Keratinocyte (primary cell): ENCODE data around the gene EMX1. TPM values are rescaled to one million over a fixed set of nuclear protein-coding genes. Genes with fewer than 3 reads are reported as not detected.
A peak's percentile ranks its signal among the peaks of the same experiment; 100 is the strongest.

Source experiments
- DNase-seq: peaks from one replicate; pipeline ENCODE4 v3.0.0-alpha.2; 2011; ENCODE audit warnings: low read depth, missing footprints, low spot score
- FAIRE-seq: peaks from 2 replicates; lab custom pipeline; 2011; peaks lifted over from hg19 to GRCh38; lab: Jason Lieb, UNC
- H2AFZ ChIP-seq: 2 replicates; pipeline ENCODE4 v1.6.0; 2012; ENCODE audit warnings: low read length, control low read depth, inconsistent platforms; ENCODE audit not compliant: control insufficient read depth
- H3K27ac ChIP-seq: 2 replicates; pipeline ENCODE4 v1.5.1; 2011; ENCODE audit warnings: low read length; ENCODE audit not compliant: control insufficient read depth, insufficient read depth
- H3K27me3 ChIP-seq: 3 replicates; pipeline ENCODE4 v1.6.0; 2011; ENCODE audit warnings: low read length; ENCODE audit not compliant: control insufficient read depth, insufficient read depth; ENCODE audit errors: extremely low read depth
- H3K36me3 ChIP-seq, 2 experiments: 2 replicates in 1 of 2; 3 replicates in 1 of 2; pipeline ENCODE4 v1.5.1; 2011; ENCODE audit warnings: low read length in 2 of 2, mild to moderate bottlenecking in 1 of 2; ENCODE audit not compliant: control insufficient read depth in 2 of 2, insufficient read depth in 2 of 2; ENCODE audit errors: extremely low read depth in 1 of 2
- H3K4me1 ChIP-seq: 3 replicates; pipeline ENCODE4 v1.5.1; 2011; ENCODE audit warnings: low read length; ENCODE audit not compliant: control insufficient read depth, insufficient read depth; ENCODE audit errors: extremely low read depth
- H3K4me2 ChIP-seq: 3 replicates; pipeline ENCODE4 v1.6.0; 2011; ENCODE audit warnings: low read depth, low read length; ENCODE audit not compliant: control insufficient read depth, insufficient read depth; ENCODE audit errors: extremely low read depth
- H3K4me3 ChIP-seq, 3 experiments: fragments of 200-600 bp in 1 of 3; sonication (generic) in 1 of 3; 2 replicates in 2 of 3; 3 replicates in 1 of 3; pipeline ENCODE4 v1.5.1; 2011 to 2016; ENCODE audit warnings: low read length in 3 of 3, mild to moderate bottlenecking in 3 of 3, control low read depth in 2 of 3, inconsistent platforms in 1 of 3, low read depth in 1 of 3, mixed read lengths in 1 of 3, mixed run types in 1 of 3, moderate library complexity in 1 of 3; ENCODE audit not compliant: control insufficient read depth in 2 of 3, insufficient read depth in 2 of 3; ENCODE audit errors: extremely low read depth in 1 of 3
- H3K79me2 ChIP-seq: 2 replicates; pipeline ENCODE4 v1.6.0; 2012; ENCODE audit warnings: low read length; ENCODE audit not compliant: control insufficient read depth, insufficient read depth
- H3K9ac ChIP-seq: 3 replicates; pipeline ENCODE4 v1.6.0; 2011; ENCODE audit warnings: low read length; ENCODE audit not compliant: control insufficient read depth, insufficient read depth; ENCODE audit errors: extremely low read depth
- H3K9me1 ChIP-seq: 3 replicates; pipeline ENCODE4 v1.6.0; 2011; ENCODE audit warnings: low read length; ENCODE audit not compliant: control insufficient read depth, insufficient read depth; ENCODE audit errors: extremely low read depth
- H3K9me3 ChIP-seq: 2 replicates; pipeline ENCODE4 v1.5.1; 2012; ENCODE audit warnings: low read depth, low read length; ENCODE audit not compliant: control insufficient read depth
- H4K20me1 ChIP-seq: 3 replicates; pipeline ENCODE4 v1.6.0; 2011; ENCODE audit warnings: low read length; ENCODE audit not compliant: control insufficient read depth, insufficient read depth; ENCODE audit errors: extremely low read depth
- CTCF ChIP-seq, 3 experiments: IDR thresholded peaks in 1 of 3; conservative IDR thresholded peaks in 1 of 3; optimal IDR thresholded peaks in 1 of 3; 2 replicates in 2 of 3; 3 replicates in 1 of 3; pipeline versions ENCODE3 to v1.5.1; 2011; ENCODE audit warnings: low read length in 3 of 3, mild to moderate bottlenecking in 3 of 3, moderate library complexity in 2 of 3, control low read depth in 1 of 3, inconsistent platforms in 1 of 3; ENCODE audit not compliant: insufficient read depth in 2 of 3; ENCODE audit errors: extremely low read depth in 1 of 3
- EZH2 ChIP-seq: IDR thresholded peaks from one replicate; pipeline ENCODE4 v1.6.1; 2012; ENCODE audit warnings: inconsistent platforms, mild to moderate bottlenecking, low read length, moderate library complexity
- dilution Hi-C: fragments of 300-500 bp; cut with MboI; formaldehyde crosslinking; loops from one replicate; pipeline ENCODE4 v1.7.0; 2020; ENCODE audit warnings: low sequenced_read_pairs; ENCODE audit not compliant: extremely low pct_ligation_motif_present
- polyA plus RNA-seq, 5 experiments: library from polyadenylated mRNA; depleted of rRNA in 3 of 5; stranded (reverse) in 3 of 5; stranded (forward) in 1 of 5; unstranded in 1 of 5; fragments of >200 nt; gene quantifications; 1 replicate in 1 of 5; 2 replicates in 3 of 5; 3 replicates in 1 of 5; pipeline versions ENCODE4 v1.2.1 to v1.2.3, GENCODE V29; 2011 to 2012; ENCODE audit warnings: missing spikeins in 2 of 5, low read depth in 1 of 5, low replicate concordance in 1 of 5

Gene EMX1
- polyA plus RNA-seq, 1 donor (not counting 4 experiments of a cell fraction or from before 2014, with no cell fraction given), result not detected

DNA sequence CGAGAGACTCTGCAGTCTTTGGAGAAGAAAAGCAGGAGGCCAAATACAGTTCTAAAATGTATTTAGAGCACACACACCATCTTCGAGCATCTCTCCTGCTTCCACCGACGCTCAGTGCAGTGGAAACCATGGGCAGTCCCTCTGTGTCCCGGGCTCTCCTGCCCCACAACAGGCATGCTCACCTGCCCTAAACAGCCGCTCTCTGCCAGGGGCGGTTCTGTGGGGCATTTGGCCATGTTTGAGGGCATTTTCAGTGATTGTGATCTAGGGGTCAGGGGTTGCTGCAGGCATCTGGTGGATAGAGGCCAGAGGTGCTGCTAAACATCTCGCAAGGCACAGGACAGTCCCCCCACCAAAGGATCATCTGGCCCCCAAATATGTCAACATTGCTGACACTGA lies 55.8 kb downstream of the EMX1 start:
- Histone ChIP-seq H3K79me2 (no peaks in the 10 kb centered on the region), H3K4me3 (no peak overlapping the region), H3K9me3 (no peaks in the 10 kb centered on the region), H2AFZ (no peak overlapping the region), H3K27ac (no peak overlapping the region), H3K27me3 (no peaks in the 10 kb centered on the region), H3K36me3 (peaks cover 0 to 1% of the 10 kb centered on the region in 2 experiments), H3K4me1 (no peaks in the 10 kb centered on the region), H3K4me2 (no peak overlapping the region), H3K9me1 (no peaks in the 10 kb centered on the region), H3K9ac (no peak overlapping the region), H4K20me1 (peaks cover 2% of the 10 kb centered on the region)
- TF ChIP-seq EZH2, result no peak
- TF ChIP-seq CTCF (optimal IDR thresholded peaks at IDR 0.05 in 1 of 3, IDR thresholded peaks at IDR 0.05 in 1 of 3, conservative IDR thresholded peaks at IDR 0.05 in 1 of 3; ENCODE audit: extremely low read depth in 1 of 3, insufficient read depth in 2 of 3, low read length in 3 of 3), result no peak
- FAIRE-seq (no peak), DNase-seq (no peak)
- dilution Hi-C loops, result no loop called here

DNA sequence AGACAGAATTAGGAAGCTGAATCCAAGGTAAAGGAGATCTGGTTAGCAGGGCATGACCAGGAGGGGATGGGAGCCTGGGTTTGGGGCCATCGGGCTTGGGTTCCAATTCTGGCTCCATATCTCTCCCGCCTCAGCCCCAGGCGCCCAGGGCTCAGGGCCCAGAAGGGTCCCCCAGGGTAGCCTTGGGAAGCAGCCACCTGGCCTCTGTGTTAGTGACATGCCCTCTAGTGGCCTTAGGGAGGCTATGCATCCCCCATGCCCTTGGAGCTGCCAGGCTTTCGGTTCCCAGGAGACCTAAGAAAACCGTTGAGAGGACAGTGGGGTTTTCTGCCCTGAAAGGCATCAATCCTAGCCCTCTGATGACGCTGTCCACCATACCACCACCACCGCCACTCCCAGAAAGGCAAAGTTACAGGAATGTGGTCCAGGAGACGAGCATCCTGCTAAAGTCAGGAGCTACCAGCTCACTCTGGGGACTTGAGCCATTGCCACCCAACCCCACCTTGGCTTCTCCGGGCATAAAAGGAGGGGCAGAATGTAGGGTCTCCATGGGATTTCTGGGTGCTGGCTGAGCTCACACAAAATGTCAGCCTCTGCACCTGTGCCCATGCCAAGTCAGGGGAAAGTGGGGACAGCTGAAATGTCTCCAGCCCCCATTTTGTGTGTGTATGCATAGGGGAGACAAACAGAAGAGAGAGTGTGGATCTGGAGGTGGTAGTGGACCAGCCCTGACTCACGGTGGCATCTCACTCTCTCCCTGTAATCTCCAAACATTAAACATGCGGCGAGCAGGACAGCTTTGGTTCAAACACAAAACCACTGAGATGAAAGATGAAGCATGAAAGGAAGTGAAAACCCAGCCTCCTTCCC lies 56.5 kb downstream of the EMX1 start:
- peaks cover 0 to 1% of the 10 kb centered on the region in 2 experiments for H3K36me3 ChIP-seq
- H3K27me3 ChIP-seq, result no peaks in the 10 kb centered on the region
- TF ChIP-seq CTCF (optimal IDR thresholded peaks at IDR 0.05 in 1 of 3, IDR thresholded peaks at IDR 0.05 in 1 of 3, conservative IDR thresholded peaks at IDR 0.05 in 1 of 3; ENCODE audit: extremely low read depth in 1 of 3, insufficient read depth in 2 of 3, low read length in 3 of 3) (peak; percentile 85 to 95 (median 94)), EZH2 (no peak)
- H3K4me1 ChIP-seq, result no peaks in the 10 kb centered on the region
- dilution Hi-C loops, result no loop called here
- H3K27ac ChIP-seq, result no peak overlapping the region
- H3K79me2 ChIP-seq, result no peaks in the 10 kb centered on the region
- no peak overlapping the region for H3K4me2 ChIP-seq
- H3K9me3 ChIP-seq, result no peaks in the 10 kb centered on the region
- no peak overlapping the region for H3K9ac ChIP-seq
- H3K4me3 ChIP-seq, result no peak overlapping the region
- H2AFZ ChIP-seq, result no peak overlapping the region
- FAIRE-seq, result peak; percentile 70
- DNase-seq, result peak; percentile 11
- peaks cover 2% of the 10 kb centered on the region for H4K20me1 ChIP-seq
- no peaks in the 10 kb centered on the region for H3K9me1 ChIP-seq
